H1 (cell line): ENCODE measurements around the gene HYAL4. TPM values are rescaled to one million over a fixed set of nuclear protein-coding genes. Genes with fewer than 3 reads are reported as not detected.

Source experiments
- CTCF ChIA-PET: fragments of 300-600 bp; sonication (Branson Sonifier 250); formaldehyde crosslinking; loops from one replicate; lab custom pipeline; 2021; ENCODE audit not compliant: partially characterized antibody; lab: Charles Lee
- POLR2A ChIA-PET: fragments of 300-600 bp; sonication (Branson Sonifier 250); formaldehyde crosslinking; loops from one replicate; lab custom pipeline; 2021; ENCODE audit warnings: inconsistent platforms; ENCODE audit not compliant: partially characterized antibody; lab: Charles Lee
- DNase-seq, 2 experiments: peaks; one replicate each; pipeline versions ENCODE4 v3.0.0 to v3.0.0-alpha.2; 2010 to 2022; ENCODE audit warnings: low spot score in 2 of 2, low read depth in 1 of 2, mixed read lengths in 1 of 2
- FAIRE-seq: peaks from 2 replicates; lab custom pipeline; 2011; peaks lifted over from hg19 to GRCh38; lab: Jason Lieb, UNC
- H2AFZ ChIP-seq: 2 replicates; pipeline ENCODE4 v1.8.1; 2012; ENCODE audit warnings: low read length, inconsistent platforms
- H2AK5ac ChIP-seq: 2 replicates; pipeline ENCODE4 v1.6.1; 2013; ENCODE audit warnings: low read depth, low read length
- H2BK120ac ChIP-seq: replicated peaks from 2 replicates; pipeline ENCODE3; 2013; ENCODE audit warnings: low read depth, low read length, inconsistent platforms
- H2BK12ac ChIP-seq: 2 replicates; pipeline ENCODE4 v1.6.1; 2013; ENCODE audit warnings: low read depth, low read length
- H2BK15ac ChIP-seq: 2 replicates; pipeline ENCODE4 v1.6.1; 2013; ENCODE audit warnings: low read length
- H2BK20ac ChIP-seq: 2 replicates; pipeline ENCODE4 v1.6.1; 2013; ENCODE audit warnings: low read length
- H2BK5ac ChIP-seq: 2 replicates; pipeline ENCODE4 v1.6.1; 2013; ENCODE audit warnings: low read depth, low read length
- H3K14ac ChIP-seq: 2 replicates; pipeline ENCODE4 v1.6.1; 2013; ENCODE audit warnings: inconsistent platforms; ENCODE audit not compliant: insufficient read length
- H3K18ac ChIP-seq: 2 replicates; pipeline ENCODE4 v1.6.1; 2013; ENCODE audit warnings: low read length; ENCODE audit errors: extremely low read depth
- H3K23ac ChIP-seq: 2 replicates; pipeline ENCODE4 v1.6.1; 2013; ENCODE audit warnings: inconsistent platforms; ENCODE audit not compliant: insufficient read length
- H3K23me2 ChIP-seq: 2 replicates; pipeline ENCODE4 v1.6.1; 2013; ENCODE audit warnings: low read depth, low read length
- H3K27ac ChIP-seq: 2 replicates; pipeline ENCODE4 v1.6.1; 2011; ENCODE audit warnings: low read depth, low read length, inconsistent platforms
- H3K27me3 ChIP-seq, 4 experiments: replicated peaks in 1 of 4; 1 replicate in 1 of 4; 2 replicates in 3 of 4; pipeline versions ENCODE4 v1.6.1 to v1.8.1; 2011 to 2013; ENCODE audit warnings: low read length in 3 of 4, mild to moderate bottlenecking in 3 of 4, inconsistent platforms in 2 of 4, mixed read lengths in 2 of 4, moderate library complexity in 1 of 4; ENCODE audit not compliant: control insufficient read depth in 3 of 4, insufficient read depth in 3 of 4; ENCODE audit errors: extremely low read depth in 1 of 4
- H3K36me3 ChIP-seq, 4 experiments: 2 replicates each; pipeline versions ENCODE4 v1.6.1 to v1.8.1; 2011 to 2013; ENCODE audit warnings: mild to moderate bottlenecking in 4 of 4, low read length in 3 of 4, moderate library complexity in 2 of 4, control low read depth in 1 of 4, inconsistent platforms in 1 of 4; ENCODE audit not compliant: insufficient read depth in 4 of 4, control insufficient read depth in 2 of 4
- H3K4ac ChIP-seq: replicated peaks from 2 replicates; pipeline ENCODE3; 2013; ENCODE audit warnings: low read length, low read depth, mixed read lengths, inconsistent platforms; ENCODE audit not compliant: insufficient read length
- H3K4me1 ChIP-seq, 4 experiments: replicated peaks in 1 of 4; 1 replicate in 1 of 4; 2 replicates in 3 of 4; pipeline versions ENCODE4 v1.6.1 to v1.8.1; 2011 to 2013; ENCODE audit warnings: low read length in 3 of 4, inconsistent platforms in 2 of 4, mixed read lengths in 1 of 4; ENCODE audit not compliant: insufficient read depth in 4 of 4, control insufficient read depth in 3 of 4
- H3K4me2 ChIP-seq, 2 experiments: 2 replicates each; pipeline versions ENCODE4 v1.6.1 to v1.8.1; 2011 to 2013; ENCODE audit warnings: low read depth in 2 of 2, low read length in 2 of 2, control low read depth in 1 of 2, inconsistent platforms in 1 of 2, mild to moderate bottlenecking in 1 of 2; ENCODE audit not compliant: insufficient read depth in 1 of 2
- H3K4me3 ChIP-seq, 4 experiments: fragments of 200-600, 300-600 bp in 1 of 4; sonication (generic), shearing (Covaris generic), sonication (Bioruptor Twin) in 1 of 4; 2 replicates each; pipeline versions ENCODE4 v1.5.1 to v1.8.1; 2011 to 2016; ENCODE audit warnings: low read length in 4 of 4, low read depth in 3 of 4, control low read depth in 2 of 4, inconsistent platforms in 2 of 4, mild to moderate bottlenecking in 2 of 4, mixed read lengths in 1 of 4, moderate library complexity in 1 of 4; ENCODE audit not compliant: insufficient read depth in 2 of 4; ENCODE audit errors: extremely low read depth in 1 of 4
- H3K56ac ChIP-seq: replicated peaks from 2 replicates; pipeline ENCODE3; 2013; ENCODE audit warnings: low read depth, mild to moderate bottlenecking, mixed read lengths, low read length, inconsistent platforms; ENCODE audit not compliant: insufficient read length
- H3K79me1 ChIP-seq: 2 replicates; pipeline ENCODE4 v1.6.1; 2013; ENCODE audit warnings: low read depth, low read length, control low read depth
- H3K79me2 ChIP-seq, 2 experiments: 2 replicates each; pipeline versions ENCODE4 v1.6.1 to v1.8.1; 2012 to 2013; ENCODE audit warnings: low read length in 2 of 2, mild to moderate bottlenecking in 2 of 2, inconsistent platforms in 1 of 2; ENCODE audit not compliant: insufficient read depth in 2 of 2, control insufficient read depth in 1 of 2
- H3K9ac ChIP-seq, 4 experiments: replicated peaks in 1 of 4; 1 replicate in 1 of 4; 2 replicates in 3 of 4; pipeline versions ENCODE4 v1.6.1 to v1.8.1; 2011 to 2013; ENCODE audit warnings: low read depth in 3 of 4, low read length in 3 of 4, control low read depth in 2 of 4, mild to moderate bottlenecking in 2 of 4, moderate library complexity in 2 of 4, inconsistent platforms in 1 of 4; ENCODE audit errors: extremely low read depth in 1 of 4
- H3K9me3 ChIP-seq, 2 experiments: 2 replicates each; pipeline versions ENCODE4 v1.6.1 to v1.8.1; 2012 to 2013; ENCODE audit warnings: mild to moderate bottlenecking in 2 of 2, moderate library complexity in 2 of 2, control low read depth in 1 of 2, inconsistent platforms in 1 of 2, low read depth in 1 of 2, low read length in 1 of 2, mixed read lengths in 1 of 2; ENCODE audit not compliant: insufficient read depth in 2 of 2
- H4K20me1 ChIP-seq, 2 experiments: replicated peaks in 1 of 2; 2 replicates each; pipeline versions ENCODE3 to v1.8.1; 2011 to 2013; ENCODE audit warnings: inconsistent platforms in 2 of 2, low read length in 2 of 2, mild to moderate bottlenecking in 1 of 2; ENCODE audit not compliant: insufficient read depth in 2 of 2, control insufficient read depth in 1 of 2
- H4K5ac ChIP-seq: 2 replicates; pipeline ENCODE4 v1.6.1; 2013; ENCODE audit warnings: low read length, low read depth, mixed read lengths, inconsistent platforms; ENCODE audit not compliant: insufficient read length
- H4K8ac ChIP-seq: 2 replicates; pipeline ENCODE4 v1.8.0; 2013; ENCODE audit warnings: mild to moderate bottlenecking, moderate library complexity, low read length, inconsistent platforms; ENCODE audit not compliant: insufficient read depth; ENCODE audit errors: extremely low read depth
- H4K91ac ChIP-seq: replicated peaks from 2 replicates; pipeline ENCODE3; 2013; ENCODE audit warnings: low read length, mixed read lengths, inconsistent platforms; ENCODE audit not compliant: insufficient read length
- BCL11A ChIP-seq, 2 experiments: IDR thresholded peaks; one replicate each; pipeline ENCODE4 v1.6.1; 2011; ENCODE audit warnings: low read depth in 2 of 2, low read length in 2 of 2, mild to moderate bottlenecking in 2 of 2
- BRCA1 ChIP-seq: IDR thresholded peaks from 2 replicates; pipeline ENCODE4 v1.6.1; 2012; ENCODE audit warnings: low read depth, low read length, improper control_type of control experiment
- CBX8 ChIP-seq: fragments of 300-800, 300-1000 bp; sonication (generic); IDR thresholded peaks from 2 replicates; pipeline ENCODE4 v1.7.1; 2016; ENCODE audit warnings: low read depth, low read length, borderline replicate concordance
- CHD1 ChIP-seq: IDR thresholded peaks from 2 replicates; pipeline ENCODE4 v1.6.1; 2012; ENCODE audit warnings: low read depth, low read length, improper control_type of control experiment
- JUND ChIP-seq: IDR thresholded peaks from 2 replicates; pipeline ENCODE4 v1.6.1; 2011; ENCODE audit warnings: mild to moderate bottlenecking, improper control_type of control experiment, low read length
- KDM1A ChIP-seq: fragments of 200-600, 300-600 bp; sonication (generic); IDR thresholded peaks from 2 replicates; pipeline ENCODE4 v1.7.1; 2016; ENCODE audit warnings: mild to moderate bottlenecking, low read length, borderline replicate concordance
- KDM4A ChIP-seq: IDR thresholded peaks from one replicate; pipeline ENCODE4 v1.7.1; 2012; ENCODE audit warnings: low read depth, mild to moderate bottlenecking, moderate library complexity, low read length, inconsistent platforms; ENCODE audit not compliant: severe bottlenecking
- KDM5A ChIP-seq: fragments of 200-600 bp; IDR thresholded peaks from 2 replicates; pipeline ENCODE4 v1.7.1; 2012; ENCODE audit warnings: mild to moderate bottlenecking, low read length, inconsistent platforms, mixed read lengths
- PHF8 ChIP-seq: fragments of 200-600 bp; sonication (generic); conservative IDR thresholded peaks from 2 replicates; pipeline ENCODE4 v1.7.1; 2012; ENCODE audit warnings: low read depth, mild to moderate bottlenecking, inconsistent platforms, low read length, moderate library complexity
- RAD21 ChIP-seq, 2 experiments: IDR thresholded peaks in 1 of 2; conservative IDR thresholded peaks in 1 of 2; 2 replicates each; pipeline ENCODE4 v1.6.1; 2011; ENCODE audit warnings: low read depth in 2 of 2, low read length in 2 of 2, improper control_type of control experiment in 1 of 2, inconsistent platforms in 1 of 2, mild to moderate bottlenecking in 1 of 2, moderate library complexity in 1 of 2
- RBBP5 ChIP-seq: IDR thresholded peaks from 2 replicates; pipeline ENCODE4 v1.7.1; 2012; ENCODE audit warnings: low read depth, mild to moderate bottlenecking, inconsistent platforms, low read length, moderate library complexity, borderline replicate concordance
- SIX5 ChIP-seq: IDR thresholded peaks from 2 replicates; pipeline ENCODE4 v1.6.1; 2011; ENCODE audit warnings: mild to moderate bottlenecking, low read depth, low read length
- SRF ChIP-seq: IDR thresholded peaks from 2 replicates; pipeline ENCODE4 v1.6.1; 2011; ENCODE audit warnings: mild to moderate bottlenecking, low read depth, low read length, moderate library complexity
- TAF1 ChIP-seq: IDR thresholded peaks from 2 replicates; pipeline ENCODE4 v1.6.1; 2011; ENCODE audit warnings: mild to moderate bottlenecking, low read depth, low read length
- TEAD4 ChIP-seq: IDR thresholded peaks from 2 replicates; pipeline ENCODE4 v1.6.1; 2012; ENCODE audit warnings: low read depth, low read length, inconsistent platforms, mixed read lengths
- WGBS, 2 experiments: shearing (Covaris generic) in 1 of 2; methylation state at CpG; one replicate each; pipeline versions ENCODE4 v1.1.6 to v1.1.7; 2013 to 2015; ENCODE audit warnings: low lambda C conversion rate in 2 of 2, mixed read lengths in 2 of 2, inconsistent platforms in 1 of 2, low coverage in 1 of 2, missing lambda C conversion rate in 1 of 2; ENCODE audit not compliant: insufficient replicate concordance in 2 of 2, insufficient coverage in 1 of 2, insufficient read length in 1 of 2; ENCODE audit errors: extremely low coverage in 1 of 2, missing lambda C conversion rate in 1 of 2; 5-methylcytosine and 5-hydroxymethylcytosine counted together
- polyA plus RNA-seq, 7 experiments: library from polyadenylated mRNA; depleted of rRNA in 3 of 7; stranded (reverse) in 5 of 7; unstranded in 2 of 7; fragments of >200 nt in 5 of 7; fragments of 200-250 nt in 2 of 7; gene quantifications; 1 replicate in 5 of 7; 2 replicates in 1 of 7; 4 replicates in 1 of 7; pipeline versions ENCODE4 v1.2.1 to v1.2.3, GENCODE V29; 2011 to 2013; ENCODE audit warnings: missing spikeins in 2 of 7, mixed read lengths in 2 of 7
- total RNA-seq: library from RNA; stranded (reverse); fragmentation: NEBNext Ultra II Directional; extraction: Animal tissue kit (Norgen Biotek cat#: 25700); gene quantifications from 2 replicates; pipeline ENCODE4 v1.2.1, GENCODE V29; 2021

Gene HYAL4
- total and polyA plus RNA-seq, 2 of the 8 experiments (the other 6 are each of a cell fraction or from before 2014, with no cell fraction given) = not detected

DNA sequence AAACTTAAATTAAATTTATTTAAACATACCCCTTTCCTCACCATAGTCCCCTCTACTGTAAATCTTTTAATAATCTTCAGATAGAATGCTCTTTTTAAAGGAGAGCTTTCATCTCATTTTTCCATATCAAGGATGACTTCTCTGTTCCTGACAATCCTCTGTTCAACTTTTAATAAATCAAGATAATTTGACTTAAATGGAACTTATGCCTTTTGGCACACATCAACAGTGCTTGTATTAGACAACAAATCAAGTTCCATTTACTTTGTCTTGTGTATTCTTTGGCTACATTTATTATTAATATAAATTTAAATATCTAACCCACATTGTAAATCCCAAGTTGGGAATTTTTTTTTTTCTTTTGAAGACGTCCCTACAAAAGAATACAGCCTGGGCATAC is 42.7 kb upstream of the HYAL4 start:
- ChIA-PET CTCF (interaction anchor here (2.0 kb wide), 1 partner anchor 70 kb away, joined by 11 read pairs; no protein-coding TSS in a partner anchor), POLR2A (no interaction called here)
- H2BK15ac ChIP-seq = no peak overlapping the region
- TF ChIP-seq CBX8 (no peak), SRF (no peak), RAD21 (IDR thresholded peaks at IDR 0.05 in 1 of 2, conservative IDR thresholded peaks at IDR 0.05 in 1 of 2; ENCODE audit: low read depth in 2 of 2, low read length in 2 of 2) (no peak), PHF8 (no peak), TEAD4 (no peak), BRCA1 (no peak), CHD1 (no peak), SIX5 (no peak), BCL11A (IDR thresholded peaks at IDR 0.05; ENCODE audit: low read depth in 2 of 2, low read length in 2 of 2) (no peak), KDM1A (no peak), JUND (no peak), RBBP5 (no peak), TAF1 (no peak), KDM5A (no peak), KDM4A (no peak)

More for the DNA sequence above, 42.7 kb upstream of the HYAL4 start:
- H3K79me2 ChIP-seq = no peaks in the 10 kb centered on the region
- H3K4me2 ChIP-seq = no peak overlapping the region
- H2BK20ac ChIP-seq = no peak overlapping the region
- no peaks in the 10 kb centered on the region for H3K36me3 ChIP-seq
- H2AK5ac ChIP-seq = no peak overlapping the region
- H3K4me1 ChIP-seq = peaks cover 0 to 3% (median 1%) of the 10 kb centered on the region in 4 experiments; a peak in 2 of 7 replicates
- no peak overlapping the region for H2AFZ ChIP-seq
- no peak overlapping the region for H3K27ac ChIP-seq
- H2BK12ac ChIP-seq = no peak overlapping the region
- H3K9me3 ChIP-seq = no peaks in the 10 kb centered on the region
- H4K8ac ChIP-seq = no peak overlapping the region
- no peak overlapping the region for H3K14ac ChIP-seq
- no peak overlapping the region for H3K18ac ChIP-seq
- no peak overlapping the region for H3K23ac ChIP-seq
- no peak overlapping the region for H3K56ac ChIP-seq
- no peak overlapping the region for H3K4me3 ChIP-seq
- H4K91ac ChIP-seq = no peak overlapping the region
- no peaks in the 10 kb centered on the region for H3K79me1 ChIP-seq
- 88% methylated on average over 1 of the region's 1 CpG; no CpG with 5 or more reads in 1 of the 2 experiments for WGBS, 2 experiments
- no peaks in the 10 kb centered on the region for H3K23me2 ChIP-seq
- no peak overlapping the region for H3K4ac ChIP-seq
- no peak for FAIRE-seq
- no peak overlapping the region for H4K5ac ChIP-seq
- H2BK120ac ChIP-seq = no peak overlapping the region
- H2BK5ac ChIP-seq = no peak overlapping the region
- DNase-seq = no peak
- no peaks in the 10 kb centered on the region for H4K20me1 ChIP-seq
- H3K9ac ChIP-seq = no peak overlapping the region
- peaks cover 0 to 1% (median 0%) of the 10 kb centered on the region in 4 experiments; a peak in 1 of 7 replicates for H3K27me3 ChIP-seq
